Neural crest cell (in vitro differentiated cells): Measurements from ENCODE around the gene RUNX2. TPM values are rescaled to one million over a fixed set of nuclear protein-coding genes. Genes with fewer than 3 reads are reported as not detected.

Experiments
- DNase-seq: peaks from one replicate; pipeline ENCODE4 v3.0.0; 2021; ENCODE audit warnings: low read depth, mixed read lengths, low spot score
- H3K27ac Mint-ChIP-seq: one replicate; pipeline ENCODE4 v1.8.0; 2021; ENCODE audit warnings: mild to moderate bottlenecking, mixed read lengths; ENCODE audit not compliant: unreplicated experiment
- H3K27me3 Mint-ChIP-seq: 2 replicates; pipeline ENCODE4 v1.8.0; 2021; ENCODE audit warnings: low read depth, mild to moderate bottlenecking, mixed read lengths
- H3K36me3 Mint-ChIP-seq: 2 replicates; pipeline ENCODE4 v1.8.0; 2021; ENCODE audit warnings: low read depth, mild to moderate bottlenecking, mixed read lengths
- H3K4me1 Mint-ChIP-seq: 2 replicates; pipeline ENCODE4 v1.8.0; 2021; ENCODE audit warnings: mixed read lengths
- H3K4me3 Mint-ChIP-seq: one replicate; pipeline ENCODE4 v1.8.0; 2021; ENCODE audit warnings: mild to moderate bottlenecking, mixed read lengths
- H3K9me3 Mint-ChIP-seq: 2 replicates; pipeline ENCODE4 v1.8.0; 2021; ENCODE audit warnings: mixed read lengths
- total RNA-seq: library from RNA; stranded (reverse); gene quantifications from 2 replicates; pipeline ENCODE4 v1.2.1, GENCODE V29; 2021
- TF ChIP-seq, protein P1 (sequence below): fragments of 200-600 bp; sonication (generic); conservative IDR thresholded peaks from 2 replicates; pipeline ENCODE4 v1.5.0; 2021; ENCODE audit warnings: antibody characterized with exemption, mild to moderate bottlenecking

The RUNX2 gene
- total RNA-seq, 1 donor from 2014 or later, result 0.16 TPM

DNA sequence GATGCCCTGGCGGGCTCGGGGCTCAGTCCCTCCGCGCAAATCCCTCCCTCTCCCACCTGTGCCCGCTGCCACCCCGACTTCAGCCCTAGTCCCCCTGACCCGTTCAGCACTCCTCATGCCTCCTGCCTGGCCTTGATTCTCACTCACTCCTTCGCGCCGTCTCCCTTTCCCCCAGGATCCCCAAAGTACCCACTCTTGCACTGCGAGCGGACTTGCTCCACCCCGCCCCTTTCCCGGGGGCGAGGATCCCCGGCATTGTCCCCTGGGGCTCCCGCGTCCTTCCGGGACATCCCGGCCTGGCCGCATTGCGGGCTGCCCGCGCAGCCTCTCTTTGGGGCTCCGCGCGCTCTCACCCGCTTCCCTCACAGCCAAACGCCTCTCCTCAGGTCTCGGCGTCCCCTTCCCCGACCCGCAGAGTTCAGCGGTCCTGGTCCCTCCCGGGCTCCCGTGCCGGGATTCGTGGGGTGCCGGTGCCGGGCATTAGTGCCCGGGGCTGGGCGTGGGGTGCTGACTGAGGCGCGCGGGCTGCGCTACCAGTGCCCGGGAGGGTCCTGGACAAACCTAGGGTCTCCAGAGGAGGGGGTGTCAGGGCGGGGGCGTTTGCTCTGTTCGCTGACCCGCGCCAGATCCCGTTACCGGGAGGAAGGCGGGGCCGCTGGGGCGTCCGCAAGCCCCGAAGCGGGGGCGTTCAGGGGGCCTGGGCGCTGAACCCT, 95.1 kb downstream of the RUNX2 start:
- Mint-ChIP-seq H3K36me3 (no peaks in the 10 kb centered on the region), H3K27me3 (peaks cover 87% of the 10 kb centered on the region), H3K27ac (no peak overlapping the region), H3K4me3 (peak overlapping the region; percentile 91), H3K9me3 (no peaks in the 10 kb centered on the region), H3K4me1 (peaks cover 26% of the 10 kb centered on the region)
- DNase-seq, result peak; percentile 6
- TF ChIP-seq, protein P1, sequence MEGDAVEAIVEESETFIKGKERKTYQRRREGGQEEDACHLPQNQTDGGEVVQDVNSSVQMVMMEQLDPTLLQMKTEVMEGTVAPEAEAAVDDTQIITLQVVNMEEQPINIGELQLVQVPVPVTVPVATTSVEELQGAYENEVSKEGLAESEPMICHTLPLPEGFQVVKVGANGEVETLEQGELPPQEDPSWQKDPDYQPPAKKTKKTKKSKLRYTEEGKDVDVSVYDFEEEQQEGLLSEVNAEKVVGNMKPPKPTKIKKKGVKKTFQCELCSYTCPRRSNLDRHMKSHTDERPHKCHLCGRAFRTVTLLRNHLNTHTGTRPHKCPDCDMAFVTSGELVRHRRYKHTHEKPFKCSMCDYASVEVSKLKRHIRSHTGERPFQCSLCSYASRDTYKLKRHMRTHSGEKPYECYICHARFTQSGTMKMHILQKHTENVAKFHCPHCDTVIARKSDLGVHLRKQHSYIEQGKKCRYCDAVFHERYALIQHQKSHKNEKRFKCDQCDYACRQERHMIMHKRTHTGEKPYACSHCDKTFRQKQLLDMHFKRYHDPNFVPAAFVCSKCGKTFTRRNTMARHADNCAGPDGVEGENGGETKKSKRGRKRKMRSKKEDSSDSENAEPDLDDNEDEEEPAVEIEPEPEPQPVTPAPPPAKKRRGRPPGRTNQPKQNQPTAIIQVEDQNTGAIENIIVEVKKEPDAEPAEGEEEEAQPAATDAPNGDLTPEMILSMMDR, result no peak

DNA sequence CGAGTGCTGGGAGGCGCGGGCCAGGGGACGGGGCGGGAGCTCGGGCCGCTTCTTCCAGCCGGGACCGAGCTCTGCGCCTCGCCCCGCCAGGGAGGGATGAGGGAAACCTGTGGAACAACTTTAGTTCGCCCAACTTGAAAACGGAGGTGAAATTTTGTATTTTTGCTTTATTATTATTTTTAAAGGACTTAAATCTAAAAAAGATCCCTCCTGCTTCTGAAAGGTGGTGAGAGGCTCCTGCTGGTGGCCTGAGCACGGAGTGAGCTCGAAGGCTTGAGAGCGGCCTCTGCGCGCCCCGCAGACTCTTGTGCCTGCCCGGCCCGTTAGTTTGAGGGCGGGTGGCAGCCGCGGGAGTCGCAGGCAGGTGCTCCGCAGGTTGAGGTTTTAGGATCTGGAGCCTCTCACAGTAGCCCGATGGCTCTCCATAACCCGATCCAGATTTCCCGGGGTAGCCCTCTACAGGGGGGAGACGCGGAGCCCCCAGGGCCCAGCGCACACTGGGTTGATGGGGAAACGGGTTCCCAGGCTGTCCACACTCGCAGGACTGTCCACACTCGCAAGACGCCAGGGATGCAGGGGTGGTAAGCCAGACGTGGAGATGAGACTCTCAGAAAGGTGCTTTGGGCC, 95.8 kb downstream of the RUNX2 start:
- H3K36me3 Mint-ChIP-seq, result no peaks in the 10 kb centered on the region
- no peak overlapping the region for H3K27ac Mint-ChIP-seq
- H3K27me3 Mint-ChIP-seq, result peaks cover 87% of the 10 kb centered on the region
- peaks cover 26% of the 10 kb centered on the region for H3K4me1 Mint-ChIP-seq
- H3K9me3 Mint-ChIP-seq, result no peaks in the 10 kb centered on the region
- peak; percentile 22 for DNase-seq
- TF ChIP-seq, protein P1, result no peak
- H3K4me3 Mint-ChIP-seq, result peak overlapping the region; percentile 79

DNA sequence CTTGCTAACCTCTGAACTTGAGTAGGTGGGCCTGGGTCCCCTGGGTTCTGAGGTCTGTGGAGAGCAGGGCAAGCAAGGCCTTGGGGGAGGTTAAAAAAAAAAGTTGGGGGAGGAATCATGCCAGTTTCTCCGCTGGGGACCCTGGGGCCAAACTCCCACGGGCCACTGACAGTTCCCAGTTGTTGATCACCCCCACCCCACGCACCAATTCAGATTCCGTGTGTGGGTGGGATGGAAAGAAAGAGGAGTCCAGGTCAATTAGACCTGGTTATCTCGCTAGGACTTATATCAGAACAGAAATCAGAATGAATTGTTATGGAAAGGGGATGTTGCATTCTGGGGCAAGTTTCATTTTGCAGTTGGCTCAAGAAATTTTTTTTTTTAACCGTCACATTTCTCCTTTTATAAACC, 96.3 kb downstream of the RUNX2 start:
- H3K9me3 Mint-ChIP-seq, result no peaks in the 10 kb centered on the region
- no peak for DNase-seq
- peaks cover 87% of the 10 kb centered on the region for H3K27me3 Mint-ChIP-seq
- no peak overlapping the region for H3K27ac Mint-ChIP-seq
- peaks cover 22% of the 10 kb centered on the region for H3K4me1 Mint-ChIP-seq
- peak overlapping the region; percentile 79 for H3K4me3 Mint-ChIP-seq
- TF ChIP-seq, protein P1, result no peak
- no peaks in the 10 kb centered on the region for H3K36me3 Mint-ChIP-seq

DNA sequence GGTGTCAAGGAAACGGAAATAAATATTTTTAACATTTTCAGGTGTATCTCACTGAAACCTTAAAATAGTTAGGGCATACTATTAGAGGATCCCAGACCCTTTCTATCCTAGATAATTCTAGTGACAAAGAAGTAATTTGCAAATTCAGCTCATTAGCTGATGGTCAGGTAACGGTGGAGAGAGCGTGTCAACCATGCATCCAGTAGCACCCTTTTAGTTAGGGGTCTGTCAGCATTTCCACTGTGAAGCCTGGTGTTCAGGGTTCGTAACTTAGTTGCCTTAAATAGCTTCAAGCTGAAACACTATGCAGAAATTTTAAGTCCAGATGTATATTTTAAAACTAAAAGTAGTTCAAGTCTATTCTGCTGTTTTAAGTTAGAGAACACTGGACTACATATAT, 98.1 kb downstream of the RUNX2 start:
- Mint-ChIP-seq H3K9me3 (no peaks in the 10 kb centered on the region), H3K4me3 (peak overlapping the region; percentile 24), H3K27me3 (peaks cover 69% of the 10 kb centered on the region)

DNA sequence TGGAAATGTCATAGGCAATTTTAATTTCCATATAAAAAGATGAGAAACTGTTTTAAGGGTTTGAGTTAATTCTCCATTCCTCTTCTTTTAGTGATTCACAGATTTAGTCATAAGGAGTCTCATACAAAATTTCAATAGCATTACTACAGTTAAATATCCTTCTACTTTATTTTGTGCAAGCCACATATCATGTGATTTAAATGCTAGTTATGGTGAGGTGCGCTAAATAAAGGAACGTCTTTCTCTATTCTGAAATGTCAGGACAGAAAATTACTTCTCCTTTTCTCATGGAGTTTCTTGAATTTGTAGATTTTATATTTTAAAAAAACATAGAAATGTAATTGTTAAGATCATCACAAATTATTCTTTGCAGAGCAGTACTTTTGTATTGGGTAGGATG, 99.6 kb downstream of the RUNX2 start:
- Mint-ChIP-seq H3K27ac (no peak overlapping the region), H3K4me1 (no peaks in the 10 kb centered on the region), H3K27me3 (peaks cover 56% of the 10 kb centered on the region), H3K9me3 (no peaks in the 10 kb centered on the region), H3K36me3 (no peaks in the 10 kb centered on the region), H3K4me3 (no peak overlapping the region)
- no peak for DNase-seq
- TF ChIP-seq, protein P1, result no peak

More for the DNA sequence above, 98.1 kb downstream of the RUNX2 start:
- Mint-ChIP-seq H3K27ac (no peak overlapping the region), H3K36me3 (no peaks in the 10 kb centered on the region), H3K4me1 (peaks cover 5% of the 10 kb centered on the region)
- TF ChIP-seq, protein P1, result no peak
- no peak for DNase-seq
